Skin of body (tissue), 2 donors: ENCODE results near the gene SMOC2. TPM values are rescaled to one million over a fixed set of nuclear protein-coding genes. Genes with fewer than 3 reads are reported as not detected.

Source experiments
- DNase-seq: peaks from one replicate; lab custom pipeline; 2025; lab: John Stamatoyannopoulos, UW
- total RNA-seq: library from RNA; depleted of rRNA; stranded (reverse); fragments of >200 nt; gene quantifications from one replicate; pipeline ENCODE4 v1.2.3, GENCODE V29; 2014

The SMOC2 gene
- total RNA-seq, 1 donor from 2014 or later: 29.6 TPM

DNA sequence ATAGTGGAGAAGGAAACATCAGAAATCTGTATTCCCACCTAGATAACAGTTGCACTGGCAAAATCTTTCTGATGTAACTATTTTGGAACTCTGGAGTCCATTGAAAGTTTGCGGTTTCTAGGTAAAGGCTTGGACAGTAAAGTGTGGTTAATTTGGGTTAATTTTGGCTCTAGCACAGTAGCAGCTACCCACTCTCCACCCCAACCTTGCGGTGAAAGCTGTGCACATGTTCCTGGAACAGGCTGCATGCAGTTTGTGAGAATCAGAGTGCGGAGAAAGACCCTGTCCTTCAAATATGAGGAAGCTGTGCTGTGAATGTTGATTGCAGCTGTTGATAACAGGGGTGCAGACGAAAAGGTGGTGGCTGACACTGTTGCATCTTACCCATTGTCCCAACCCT is 38.4 kb downstream of the SMOC2 start:
- DNase-seq: no peak

GRCh38 chr6:168480481-168480880 is 39.5 kb downstream of the SMOC2 start:
- no peak for DNase-seq

GRCh38 chr6:168485818-168486217 is 44.8 kb downstream of the SMOC2 start:
- DNase-seq: no peak

DNA sequence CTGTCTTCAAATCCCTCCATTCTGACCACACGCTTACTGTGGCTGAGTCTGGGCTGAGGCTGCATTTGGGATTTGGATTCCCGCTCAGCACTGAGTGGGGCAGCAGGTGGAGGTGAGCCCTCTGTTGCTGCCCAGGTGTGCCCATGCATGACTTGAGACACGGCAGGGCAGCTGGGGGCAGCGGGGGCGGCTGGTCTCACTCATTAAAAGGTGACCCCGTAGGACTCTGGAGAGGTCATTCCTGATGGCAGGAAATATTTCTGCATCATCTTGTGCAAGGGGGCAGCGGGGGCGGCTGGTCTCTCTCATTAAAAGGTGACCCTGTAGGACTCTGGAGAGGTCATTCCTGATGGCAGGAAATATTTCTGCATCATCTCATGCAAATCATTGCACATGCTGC is 49.8 kb downstream of the SMOC2 start:
- DNase-seq: no peak

DNA sequence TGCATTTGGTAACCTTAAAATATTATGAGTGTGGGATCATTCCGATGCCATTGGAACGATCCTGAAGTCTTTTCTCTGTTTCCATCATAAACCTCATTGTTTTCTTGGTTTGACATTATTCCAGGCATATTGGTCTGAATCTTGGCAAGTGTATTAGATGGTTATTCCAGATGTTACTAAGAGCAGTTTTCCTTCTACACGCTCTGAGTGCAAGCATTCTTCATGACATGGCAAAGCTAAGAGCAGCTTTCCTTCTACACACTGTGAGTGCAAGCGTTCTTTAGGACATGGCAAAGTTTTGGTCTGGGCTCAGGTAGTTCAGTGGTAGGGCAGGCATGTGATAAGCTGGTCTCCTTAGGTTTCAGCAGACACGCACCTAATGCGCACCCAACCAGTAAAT is 53.0 kb downstream of the SMOC2 start:
- DNase-seq: peak; percentile 17

- DNase-seq: no peak
Observed at GRCh38 chr6:168494726-168495125, 53.7 kb downstream of the SMOC2 start.

DNA sequence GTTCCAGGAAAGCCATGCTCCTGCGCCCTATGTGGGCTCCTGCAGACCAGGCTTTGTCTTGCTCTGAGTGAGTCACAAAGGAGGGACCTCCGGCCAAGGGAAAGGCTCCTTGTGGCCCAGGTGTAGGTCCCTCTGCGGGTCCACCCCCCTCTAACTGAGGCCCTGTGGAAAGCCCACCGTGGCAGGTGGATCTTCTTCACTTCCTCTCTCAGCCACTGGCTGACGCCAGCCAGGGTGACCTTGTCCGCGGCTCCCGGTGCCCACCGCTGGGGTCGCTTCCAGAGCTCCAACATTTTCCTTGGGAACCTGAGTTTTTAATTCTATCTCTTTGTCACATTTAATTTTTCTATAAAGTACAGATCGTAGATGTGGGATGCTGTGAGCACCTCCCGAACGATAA is 54.1 kb downstream of the SMOC2 start:
- no peak for DNase-seq

GRCh38 chr6:168495636-168496035 is 54.7 kb downstream of the SMOC2 start:
- DNase-seq: no peak

DNA sequence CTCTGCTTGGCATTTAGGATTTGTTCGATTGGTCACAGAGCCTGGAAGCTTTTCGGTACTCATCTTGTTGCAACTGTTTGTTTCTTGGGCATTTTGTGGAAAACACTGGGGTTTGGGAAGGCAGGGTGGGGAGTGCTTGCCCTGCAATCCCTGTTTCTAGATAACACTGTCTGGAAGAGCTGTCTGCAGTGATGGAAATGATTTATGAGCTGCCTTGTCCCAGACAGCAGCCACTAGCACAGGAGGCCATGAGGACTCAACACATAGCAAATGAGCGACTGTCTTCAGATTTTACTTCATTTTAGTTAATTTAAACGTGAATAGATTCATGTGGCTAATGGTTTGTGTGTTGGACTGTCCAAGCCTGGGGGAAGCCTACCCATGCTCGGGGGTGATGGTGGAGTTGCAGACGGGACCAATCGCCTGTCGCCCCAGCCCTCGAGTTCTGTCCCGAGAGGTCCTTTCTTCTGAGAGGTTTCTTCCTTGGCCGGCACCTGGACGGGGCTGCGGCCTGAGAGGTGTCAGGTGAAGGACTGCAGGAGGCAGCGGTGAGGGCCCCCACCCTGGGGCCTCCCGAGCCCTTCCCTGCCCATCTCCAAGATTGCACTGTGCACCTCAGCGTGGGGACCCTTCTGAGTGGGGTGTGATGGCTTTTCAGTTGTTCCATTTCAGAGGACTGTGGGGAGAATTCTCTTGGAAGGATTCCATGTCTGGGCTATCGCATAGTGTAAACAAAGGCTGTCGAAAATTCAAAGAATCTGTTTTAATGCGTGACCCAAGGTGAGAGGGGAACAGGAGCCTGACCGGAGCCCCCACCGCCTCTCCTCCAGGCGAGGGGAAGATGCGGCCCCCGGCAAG is 55.4 kb downstream of the SMOC2 start:
- DNase-seq: no peak

GRCh38 chr6:168496997-168497331 is 56.0 kb downstream of the SMOC2 start:
- no peak for DNase-seq

DNA sequence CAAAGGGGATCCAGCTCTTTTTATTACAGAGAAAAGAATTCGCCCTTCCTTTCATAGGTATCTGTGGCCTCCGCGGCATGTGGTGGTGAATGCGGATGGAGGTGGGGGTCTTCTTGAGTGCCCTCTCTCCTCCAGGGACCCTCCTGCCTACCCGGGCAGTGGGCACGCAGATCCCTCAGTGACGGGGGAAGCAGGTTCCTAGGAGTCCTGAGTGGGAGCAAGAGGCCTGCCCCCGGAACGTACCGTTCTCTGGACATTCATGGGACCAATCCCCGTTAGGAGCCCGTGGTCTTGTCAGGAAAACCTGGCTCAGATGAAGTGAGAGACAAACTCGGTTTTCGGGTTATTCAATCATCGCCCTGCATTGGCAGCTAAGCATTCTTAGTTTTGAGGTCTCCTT is 56.4 kb downstream of the SMOC2 start:
- DNase-seq: no peak

GRCh38 chr6:168498161-168498843 is 57.3 kb downstream of the SMOC2 start:
- peak; percentile 25 for DNase-seq

DNA sequence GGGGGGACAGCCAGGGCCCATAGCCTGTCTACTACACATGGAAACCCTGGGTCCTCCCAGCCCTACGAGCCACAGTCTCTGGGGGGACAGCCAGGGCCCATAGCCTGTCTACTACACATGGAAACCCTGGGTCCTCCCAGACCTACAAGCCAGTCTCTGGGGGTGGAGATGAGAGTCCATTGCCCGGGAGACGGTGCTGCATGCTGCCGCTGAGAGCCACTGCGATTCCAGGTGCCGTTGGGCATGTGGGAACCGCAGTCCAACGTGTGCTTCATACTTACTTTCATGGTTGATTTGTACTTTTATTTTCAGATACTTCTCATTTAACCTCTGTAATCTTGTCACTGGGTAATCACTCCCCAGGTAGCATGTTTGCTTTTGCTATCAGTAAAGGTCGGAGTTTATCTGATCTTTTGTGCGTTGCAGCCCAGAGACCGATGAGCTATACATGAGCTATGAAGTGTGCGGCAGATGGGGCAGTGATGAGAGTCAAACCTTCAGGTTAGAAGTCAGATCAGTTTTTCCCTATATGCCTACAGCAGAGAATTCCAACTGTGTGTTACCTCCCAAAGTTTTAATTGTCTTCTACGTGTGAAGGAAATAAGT is 58.2 kb downstream of the SMOC2 start:
- no peak for DNase-seq

DNA sequence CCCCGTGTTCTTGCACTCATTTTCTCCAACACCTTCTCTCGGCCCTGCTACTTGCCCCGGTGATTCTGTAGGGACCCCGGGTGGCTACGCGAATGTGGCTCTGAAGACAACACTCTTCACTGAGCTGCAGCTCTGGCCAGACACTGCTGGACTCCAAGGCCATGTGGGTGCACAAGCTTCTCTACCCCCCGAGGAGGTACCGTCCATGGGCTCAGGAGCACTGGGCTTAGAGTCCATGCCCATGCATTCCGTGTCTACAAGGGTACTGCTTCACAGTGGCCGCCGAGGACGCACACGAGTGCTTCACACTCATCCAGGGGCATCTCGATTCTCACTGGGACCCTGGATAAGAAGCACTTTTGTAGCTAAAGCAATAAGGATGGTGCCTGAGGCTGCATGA is 59.5 kb downstream of the SMOC2 start:
- DNase-seq: no peak

DNA sequence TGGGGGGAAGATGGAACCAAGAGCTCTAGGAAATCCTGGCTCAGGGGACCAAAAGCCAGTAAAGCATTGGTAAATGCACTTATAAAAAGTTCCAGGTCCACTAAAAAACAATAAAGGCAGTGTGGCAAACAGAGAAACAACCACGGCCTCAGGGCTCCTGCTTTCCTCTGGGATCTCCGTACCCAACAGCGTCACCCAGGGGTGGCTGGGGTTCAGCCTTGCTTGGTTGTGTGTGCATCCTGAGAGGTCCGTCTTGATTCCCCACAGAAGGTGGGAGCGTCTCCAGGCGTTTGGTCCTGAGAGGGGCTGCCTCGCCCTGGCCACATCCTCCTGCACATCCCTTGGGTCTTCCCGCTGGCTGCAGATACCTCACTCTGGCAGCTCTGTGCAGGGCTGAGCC is 60.6 kb downstream of the SMOC2 start:
- no peak for DNase-seq

GRCh38 chr6:168504366-168504765 is 63.4 kb downstream of the SMOC2 start:
- no peak for DNase-seq

DNA sequence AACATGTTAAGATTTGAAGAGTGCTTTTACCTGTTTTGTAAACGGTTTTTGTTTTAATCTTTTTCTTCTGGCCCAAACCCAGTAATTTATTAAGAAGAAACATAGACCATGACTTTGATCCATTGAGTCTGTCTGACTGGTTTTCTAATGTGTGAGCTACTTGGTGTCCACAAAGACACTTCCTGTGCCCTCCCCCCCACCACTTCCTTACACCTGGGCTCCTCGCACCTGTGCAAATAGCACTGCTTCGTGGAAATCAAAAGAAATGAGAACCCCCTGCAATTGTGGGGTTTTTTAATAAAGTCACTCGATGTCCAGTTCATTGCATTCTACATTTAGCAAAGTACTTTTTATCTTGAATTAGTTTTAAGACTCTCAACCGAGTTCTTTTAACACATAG is 65.5 kb downstream of the SMOC2 start:
- no peak for DNase-seq

DNA sequence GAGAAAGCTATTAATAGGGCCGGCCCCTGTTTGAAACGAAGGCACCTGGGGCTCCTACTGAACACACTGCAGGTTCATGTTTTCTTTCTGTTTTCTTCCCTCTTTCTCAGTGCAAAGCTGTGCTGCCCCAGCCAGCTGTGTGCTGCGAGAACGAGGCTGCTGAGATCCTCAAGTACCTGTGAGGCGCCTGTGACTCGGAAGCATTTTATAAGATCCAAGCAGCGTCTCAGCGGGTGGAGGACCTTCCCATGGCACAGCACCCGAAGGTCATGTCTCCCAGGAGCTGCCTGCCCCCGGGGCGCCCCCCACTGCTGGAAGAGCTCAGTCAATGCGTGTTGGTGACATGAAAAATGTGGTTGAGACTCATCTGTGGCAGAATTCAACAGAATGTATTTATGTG is 66.3 kb downstream of the SMOC2 start:
- DNase-seq: no peak

GRCh38 chr6:168507730-168508129 is 66.7 kb downstream of the SMOC2 start:
- no peak for DNase-seq

DNA sequence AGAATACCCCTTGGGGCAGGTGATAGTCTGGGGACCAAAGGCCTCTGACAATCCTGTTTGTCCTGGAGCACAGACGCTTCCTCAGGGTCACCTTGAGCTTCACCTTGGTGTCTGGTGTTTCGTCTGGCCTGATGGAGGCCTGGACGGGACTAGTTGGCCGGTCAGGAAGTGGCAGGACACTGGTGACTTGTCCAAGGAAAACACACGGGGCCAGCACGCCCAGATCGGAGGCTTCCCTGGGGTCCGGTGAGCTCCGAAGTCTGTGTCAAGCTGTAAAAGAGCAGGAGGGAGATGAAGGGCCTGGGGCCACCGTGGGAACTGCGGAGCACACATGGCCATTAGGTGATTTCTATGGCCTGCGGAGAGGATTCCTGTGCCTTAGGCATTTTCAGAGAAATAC is 67.9 kb downstream of the SMOC2 start:
- DNase-seq: no peak

- DNase-seq: no peak
Observed at GRCh38 chr6:168513766-168514165, 72.8 kb downstream of the SMOC2 start.

DNA sequence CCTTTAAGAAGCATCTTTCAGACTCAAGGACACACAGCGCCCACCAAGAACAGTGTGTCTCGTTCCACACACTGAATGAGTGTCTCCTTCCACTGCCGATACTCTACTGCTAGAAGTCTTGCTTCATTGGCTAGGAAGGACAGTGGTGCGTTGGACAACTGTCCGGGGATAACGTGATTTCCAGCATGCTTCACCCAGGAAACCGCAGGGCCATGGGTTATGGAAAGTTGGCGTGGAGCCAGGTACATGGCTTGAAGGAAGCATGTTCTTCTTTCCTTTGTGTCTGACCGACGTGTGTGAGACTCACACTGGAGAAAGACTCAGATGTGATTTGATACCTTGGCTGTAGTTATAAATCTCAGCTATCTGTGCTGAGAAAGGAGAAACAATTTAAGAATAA is 73.2 kb downstream of the SMOC2 start:
- no peak for DNase-seq

DNA sequence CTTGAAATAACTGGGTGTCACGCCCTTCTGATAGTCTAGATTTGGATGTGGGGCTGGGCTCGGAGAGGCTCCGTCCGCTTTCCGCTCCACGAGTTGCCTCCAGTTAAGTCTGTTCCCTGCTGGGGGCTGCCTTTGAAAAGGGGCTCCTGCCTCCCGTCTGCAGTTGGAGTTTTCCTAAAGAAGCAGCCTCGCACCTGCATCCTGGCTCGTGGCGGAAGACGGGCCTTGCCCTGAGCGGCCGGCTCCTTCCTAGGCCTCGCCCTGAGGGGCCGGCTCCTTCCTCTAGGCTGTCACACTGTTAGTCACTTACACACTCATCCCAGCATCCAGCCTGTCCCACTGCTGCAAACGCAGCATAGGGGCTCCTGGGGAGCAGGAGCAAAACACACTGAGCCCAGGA is 74.4 kb downstream of the SMOC2 start:
- no peak for DNase-seq
